OCI-LY1 (cell line): Measurements from ENCODE around the gene KCTD18.

ENCODE experiments used
- H2AFZ ChIP-seq: fragments of 200-600 bp; sonication (generic), shearing (Covaris generic); 2 replicates; pipeline ENCODE4 v1.6.0; 2014; ENCODE audit warnings: antibody characterized with exemption, mild to moderate bottlenecking, low read length
- H3F3A ChIP-seq: fragments of 200-600 bp; sonication (generic), shearing (Covaris generic); 2 replicates; pipeline ENCODE4 v1.6.0; 2014; ENCODE audit warnings: mild to moderate bottlenecking, antibody characterized with exemption, low read length, moderate library complexity; ENCODE audit not compliant: insufficient read depth
- H3K27ac ChIP-seq: fragments of 200-600 bp; sonication (generic); 2 replicates; pipeline ENCODE4 v1.5.1; 2014; ENCODE audit warnings: low read length, mixed run types, mild to moderate bottlenecking, low read depth; ENCODE audit not compliant: poor library complexity, severe bottlenecking
- H3K27me3 ChIP-seq: fragments of 200-600 bp; sonication (generic); 2 replicates; pipeline ENCODE4 v1.6.0; 2014; ENCODE audit warnings: antibody characterized with exemption, mild to moderate bottlenecking, low read length, moderate library complexity; ENCODE audit not compliant: insufficient read depth
- H3K36me3 ChIP-seq: fragments of 200-600 bp; sonication (generic); 2 replicates; pipeline ENCODE4 v1.6.1; 2014; ENCODE audit warnings: mild to moderate bottlenecking, antibody characterized with exemption, low read length, moderate library complexity, mixed read lengths; ENCODE audit not compliant: insufficient read depth
- H3K4me1 ChIP-seq: fragments of 200-600 bp; sonication (generic); 2 replicates; pipeline ENCODE4 v1.5.1; 2014; ENCODE audit warnings: mild to moderate bottlenecking, low read length, moderate library complexity; ENCODE audit not compliant: insufficient read depth, severe bottlenecking
- H3K4me2 ChIP-seq: fragments of 200-600 bp; sonication (generic), shearing (Covaris generic); 2 replicates; pipeline ENCODE4 v1.6.1; 2014; ENCODE audit warnings: low read length
- H3K4me3 ChIP-seq: fragments of 200-600 bp; sonication (generic); 2 replicates; pipeline ENCODE4 v1.5.1; 2014; ENCODE audit warnings: low read length, low read depth, mild to moderate bottlenecking, mixed read lengths; ENCODE audit not compliant: poor library complexity, severe bottlenecking
- H3K79me2 ChIP-seq: fragments of 200-600 bp; shearing (Covaris generic); 2 replicates; pipeline ENCODE4 v1.6.1; 2016; ENCODE audit warnings: mixed run types, low read length, mixed read lengths; ENCODE audit not compliant: insufficient read depth
- H3K9ac ChIP-seq: fragments of 200-600 bp; sonication (generic), shearing (Covaris generic); 2 replicates; pipeline ENCODE4 v1.6.1; 2014; ENCODE audit warnings: mild to moderate bottlenecking, low read length, mixed read lengths
- H3K9me2 ChIP-seq: fragments of 200-600 bp; sonication (generic), shearing (Covaris generic); 2 replicates; pipeline ENCODE4 v1.6.1; 2014; ENCODE audit warnings: low read depth, mild to moderate bottlenecking, low read length, mixed read lengths
- H3K9me3 ChIP-seq: fragments of 200-600 bp; shearing (Covaris generic); 2 replicates; pipeline ENCODE4 v1.6.1; 2014; ENCODE audit warnings: low read length, mixed read lengths
- H4K20me1 ChIP-seq: fragments of 200-600 bp; sonication (generic), shearing (Covaris generic); 2 replicates; pipeline ENCODE4 v1.6.0; 2016; ENCODE audit warnings: mild to moderate bottlenecking, low read length; ENCODE audit not compliant: insufficient read depth
- CTCF ChIP-seq: fragments of 200-600 bp; sonication (generic), shearing (Covaris generic); IDR thresholded peaks from 2 replicates; pipeline ENCODE4 v1.5.1; 2017; ENCODE audit warnings: mild to moderate bottlenecking, antibody characterized with exemption, low read length, moderate library complexity, mixed read lengths
- EZH2 ChIP-seq: fragments of 200-600 bp; sonication (generic), shearing (Covaris generic); IDR thresholded peaks from 2 replicates; pipeline ENCODE4 v1.8.0; 2017; ENCODE audit warnings: borderline replicate concordance, mixed run types, mild to moderate bottlenecking, antibody characterized with exemption, low read length, moderate library complexity, mixed read lengths

KCTD18 gene

GRCh38 chr2:200509235-200509611, 645 bp downstream of the KCTD18 start:
- Histone ChIP-seq H3F3A (no peaks in the 10 kb centered on the region), H3K9ac (peak overlapping the region; percentile 84), H3K27ac (peak overlapping the region; percentile 21), H2AFZ (no peak overlapping the region), H3K9me3 (no peaks in the 10 kb centered on the region), H3K4me2 (peak overlapping the region; percentile 82), H3K4me1 (peaks cover 18% of the 10 kb centered on the region), H3K4me3 (peak overlapping the region; percentile 81), H3K79me2 (no peaks in the 10 kb centered on the region), H3K27me3 (0 out of 2 replicates have a peak, but pooled peaks cover 4% of the 10 kb centered on the region), H3K9me2 (no peaks in the 10 kb centered on the region), H4K20me1 (no peaks in the 10 kb centered on the region), H3K36me3 (peaks cover 4% of the 10 kb centered on the region; the same call in 1 of the 2 replicates)
- no peak for TF ChIP-seq EZH2
- TF ChIP-seq CTCF: no peak

- no peaks in the 10 kb centered on the region for H3K9me3 ChIP-seq
- H3K36me3 ChIP-seq: peaks cover 17% of the 10 kb centered on the region; the same call in 1 of the 2 replicates
- no peaks in the 10 kb centered on the region for H3K9me2 ChIP-seq
- no peaks in the 10 kb centered on the region for H3F3A ChIP-seq
- no peaks in the 10 kb centered on the region for H4K20me1 ChIP-seq
- H3K27ac ChIP-seq: no peak overlapping the region
- no peak overlapping the region for H2AFZ ChIP-seq
- no peak overlapping the region for H3K4me2 ChIP-seq
- H3K4me3 ChIP-seq: no peak overlapping the region
- no peak overlapping the region for H3K9ac ChIP-seq
- H3K27me3 ChIP-seq: no peaks in the 10 kb centered on the region
- H3K79me2 ChIP-seq: no peaks in the 10 kb centered on the region
- peaks cover 18% of the 10 kb centered on the region for H3K4me1 ChIP-seq
- no peak for TF ChIP-seq CTCF
- no peak for TF ChIP-seq EZH2
These were observed 2.7 kb downstream of the KCTD18 start for GRCh38 chr2:200507179-200507578.

DNA sequence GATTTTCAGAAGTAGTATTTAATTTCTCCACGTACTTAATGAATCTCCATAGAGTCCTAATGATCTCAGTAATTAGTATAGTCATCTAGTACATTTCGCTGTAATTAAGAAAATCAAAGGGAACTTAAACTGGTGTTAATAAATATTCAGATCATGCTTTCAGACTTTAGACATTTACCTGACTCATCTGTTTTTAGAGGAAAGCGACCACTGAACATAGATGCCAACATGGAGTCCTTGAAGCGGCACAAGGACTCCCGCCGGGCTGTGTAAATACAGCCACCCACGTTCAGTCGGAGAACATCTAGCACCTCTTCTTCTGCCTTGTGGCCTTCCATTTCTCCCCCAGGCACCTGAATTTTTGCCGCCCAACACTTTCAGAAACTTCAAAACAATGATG, 3.2 kb downstream of the KCTD18 start:
- TF ChIP-seq EZH2 (no peak), CTCF (no peak)
- no peaks in the 10 kb centered on the region for H3K27me3 ChIP-seq
- peaks cover 18% of the 10 kb centered on the region for H3K4me1 ChIP-seq
- H3K9ac ChIP-seq: no peak overlapping the region
- H3F3A ChIP-seq: no peaks in the 10 kb centered on the region
- H3K4me2 ChIP-seq: no peak overlapping the region
- H3K4me3 ChIP-seq: no peak overlapping the region
- no peak overlapping the region for H2AFZ ChIP-seq
- H3K79me2 ChIP-seq: no peaks in the 10 kb centered on the region
- no peak overlapping the region for H3K27ac ChIP-seq
- peaks cover 17% of the 10 kb centered on the region; the same call in 1 of the 2 replicates for H3K36me3 ChIP-seq
- no peaks in the 10 kb centered on the region for H3K9me3 ChIP-seq
- H4K20me1 ChIP-seq: no peaks in the 10 kb centered on the region
- no peaks in the 10 kb centered on the region for H3K9me2 ChIP-seq
